Testis (tissue), 3 donors: ENCODE results near the gene RAB35. TPM values are rescaled to one million over a fixed set of nuclear protein-coding genes. Genes with fewer than 3 reads are reported as not detected.

Experiments
- DNase-seq: peaks from one replicate; pipeline ENCODE4 v3.0.0-alpha.2; 2019
- H3K27ac ChIP-seq, 2 donors: fragments of 200-600 bp; sonication (generic); one replicate each; pipeline ENCODE4 v1.5.1; 2019
- H3K27me3 ChIP-seq: fragments of 200-600 bp; sonication (generic); one replicate; pipeline ENCODE4 v1.5.1; 2019
- H3K36me3 ChIP-seq: fragments of 200-600 bp; sonication (generic); one replicate; pipeline ENCODE4 v1.5.1; 2017; ENCODE audit warnings: low read depth; ENCODE audit errors: missing control alignments
- H3K4me1 ChIP-seq: fragments of 200-600 bp; sonication (generic); one replicate; pipeline ENCODE4 v1.5.1; 2019
- H3K4me3 ChIP-seq, 2 donors: fragments of 200-600 bp; sonication (generic); one replicate each; pipeline ENCODE4 v1.5.1; 2017 to 2019
- H3K9me3 ChIP-seq: fragments of 200-600 bp; sonication (generic); one replicate; pipeline ENCODE4 v1.5.1; 2017
- CTCF ChIP-seq, 3 experiments: fragments of 450-650 bp in 2 of 3; fragments of 200-600 bp in 1 of 3; sonication (generic) in 1 of 3; IDR thresholded peaks; one replicate each; pipeline ENCODE4 v1.5.1; 2016 to 2019; ENCODE audit warnings: antibody characterized with exemption in 3 of 3, mild to moderate bottlenecking in 2 of 3, moderate library complexity in 1 of 3
- POLR2A ChIP-seq: fragments of 450-650 bp; IDR thresholded peaks from one replicate; pipeline ENCODE4 v1.6.1; 2017; ENCODE audit warnings: antibody characterized with exemption, mild to moderate bottlenecking, moderate library complexity
- WGBS, 2 donors: methylation state at CpG; one replicate each; pipeline ENCODE4 v1.1.5; 2018; 5-methylcytosine and 5-hydroxymethylcytosine counted together
- intact Hi-C: fragments of 100-400 bp; cut with DNase I; formaldehyde crosslinking; loops from one replicate; pipeline ENCODE4 v1.15.1; 2023; ENCODE audit warnings: low total_unique reads
- polyA plus RNA-seq: library from polyadenylated mRNA; stranded (reverse); fragments of 350-450 nt; fragmentation: Illumina TruSeq; extraction: RNeasy Lipid Tissue Mini Kit (QIAGEN cat#74804); gene quantifications from one replicate; pipeline ENCODE4 v1.2.3, GENCODE V29; 2014; ENCODE audit warnings: low read depth, low replicate concordance; ENCODE audit not compliant: insufficient read depth
- total RNA-seq, 2 donors: library from RNA; depleted of rRNA; stranded (reverse); fragments of >200 nt; gene quantifications; one replicate each; pipeline ENCODE4 v1.2.3, GENCODE V29; 2016

The RAB35 gene
- total and polyA plus RNA-seq, 3 donors from 2014 or later, result 21.1 to 27.4 (median 24.4) TPM

- DNase-seq, result no peak
- no peaks in the 10 kb centered on the region for H3K36me3 ChIP-seq
- TF ChIP-seq CTCF (IDR thresholded peaks at IDR 0.05) (no peak), POLR2A (no peak)
- WGBS, 2 donors, result 93 to 97% methylated on average over 6 of the region's 6 CpGs
- H3K4me1 ChIP-seq, result no peaks in the 10 kb centered on the region
- intact Hi-C loops, result no loop called here
- no peak overlapping the region for H3K27ac ChIP-seq
- no peaks in the 10 kb centered on the region for H3K27me3 ChIP-seq
- no peaks in the 10 kb centered on the region for H3K9me3 ChIP-seq
- no peak overlapping the region for H3K4me3 ChIP-seq
These were observed 39.3 kb downstream of the RAB35 start for GRCh38 chr12:120077260-120077659.

- H3K4me1 ChIP-seq, result no peaks in the 10 kb centered on the region
- intact Hi-C loops, result no loop called here
- H3K27me3 ChIP-seq, result no peaks in the 10 kb centered on the region
- WGBS, 2 donors, result 93 to 97% methylated on average over 6 of the region's 6 CpGs
- no peaks in the 10 kb centered on the region for H3K36me3 ChIP-seq
- TF ChIP-seq POLR2A (no peak), CTCF (IDR thresholded peaks at IDR 0.05) (no peak)
- no peak overlapping the region for H3K27ac ChIP-seq
- H3K9me3 ChIP-seq, result no peaks in the 10 kb centered on the region
- DNase-seq, result no peak
- no peak overlapping the region for H3K4me3 ChIP-seq
These were observed 39.9 kb downstream of the RAB35 start for GRCh38 chr12:120076651-120077050.

GRCh38 chr12:120075034-120075616 lies 41.4 kb downstream of the RAB35 start:
- Histone ChIP-seq H3K4me3 (no peak overlapping the region), H3K9me3 (no peaks in the 10 kb centered on the region), H3K4me1 (no peaks in the 10 kb centered on the region), H3K36me3 (no peaks in the 10 kb centered on the region), H3K27me3 (no peaks in the 10 kb centered on the region), H3K27ac (no peak overlapping the region)
- DNase-seq, result no peak
- intact Hi-C loops, result no loop called here
- TF ChIP-seq POLR2A (no peak), CTCF (IDR thresholded peaks at IDR 0.05) (no peak)
- 91 to 97% methylated on average over 7 of the region's 7 CpGs for WGBS, 2 donors

- DNase-seq, result no peak
- WGBS, 2 donors, result 84 to 95% methylated on average over 10 to 18 of the region's 18 CpGs
- intact Hi-C loops, result no loop called here
- Histone ChIP-seq H3K4me3 (no peak overlapping the region), H3K36me3 (no peaks in the 10 kb centered on the region), H3K4me1 (no peaks in the 10 kb centered on the region), H3K27me3 (no peaks in the 10 kb centered on the region), H3K9me3 (no peaks in the 10 kb centered on the region), H3K27ac (no peak overlapping the region)
- TF ChIP-seq POLR2A, result no peak
- TF ChIP-seq CTCF (IDR thresholded peaks at IDR 0.05), result no peak
These were observed 43.9 kb downstream of the RAB35 start for GRCh38 chr12:120072472-120073249.
